Activated CD4-positive, alpha-beta memory T cell treated with anti-CD3 and anti-CD28 coated beads, Interleukin-2, amount 10 ng/mL, durations not matched to agents 7 days and 5 days (primary cell): ENCODE data around the gene LRRC52. TPM values are rescaled to one million over a fixed set of nuclear protein-coding genes. Genes with fewer than 3 reads are reported as not detected.

Source experiments
- CTCF ChIA-PET: fragments of 350-600 bp; sonication (Branson Sonifier 250); formaldehyde crosslinking; loops from one replicate; lab custom pipeline; 2021; ENCODE audit warnings: antibody characterized with exemption, inconsistent platforms; lab: Charles Lee
- POLR2A ChIA-PET: fragments of 350-600 bp; sonication (Branson Sonifier 250); formaldehyde crosslinking; loops from one replicate; lab custom pipeline; 2021; ENCODE audit warnings: antibody characterized with exemption; lab: Charles Lee
- DNase-seq: peaks from one replicate; pipeline ENCODE4 v3.0.0-alpha.2; 2020
- H3K27ac Mint-ChIP-seq: one replicate; pipeline ENCODE4 v1.8.0; 2021; ENCODE audit warnings: mild to moderate bottlenecking, mixed read lengths
- H3K27me3 Mint-ChIP-seq: one replicate; pipeline ENCODE4 v1.8.0; 2021; ENCODE audit warnings: mixed read lengths
- H3K36me3 Mint-ChIP-seq: one replicate; pipeline ENCODE4 v1.8.0; 2021; ENCODE audit warnings: low read depth, mixed read lengths
- H3K4me1 Mint-ChIP-seq: one replicate; pipeline ENCODE4 v1.8.0; 2021; ENCODE audit warnings: mixed read lengths
- H3K4me3 Mint-ChIP-seq: one replicate; pipeline ENCODE4 v1.8.0; 2021; ENCODE audit warnings: mild to moderate bottlenecking, mixed read lengths
- H3K9me3 Mint-ChIP-seq: one replicate; pipeline ENCODE4 v1.8.0; 2021; ENCODE audit warnings: mixed read lengths
- total RNA-seq, 2 experiments: library from RNA; stranded (reverse); gene quantifications; one replicate each; pipeline ENCODE4 v1.2.3, GENCODE V29; 2021

LRRC52 gene
- total RNA-seq, 2 experiments from 2014 or later, result not detected

- no peaks in the 10 kb centered on the region for H3K4me1 Mint-ChIP-seq
- POLR2A ChIA-PET, result no interaction called here
Observed at GRCh38 chr1:165545974-165546373, 2.2 kb downstream of the LRRC52 start.

DNA sequence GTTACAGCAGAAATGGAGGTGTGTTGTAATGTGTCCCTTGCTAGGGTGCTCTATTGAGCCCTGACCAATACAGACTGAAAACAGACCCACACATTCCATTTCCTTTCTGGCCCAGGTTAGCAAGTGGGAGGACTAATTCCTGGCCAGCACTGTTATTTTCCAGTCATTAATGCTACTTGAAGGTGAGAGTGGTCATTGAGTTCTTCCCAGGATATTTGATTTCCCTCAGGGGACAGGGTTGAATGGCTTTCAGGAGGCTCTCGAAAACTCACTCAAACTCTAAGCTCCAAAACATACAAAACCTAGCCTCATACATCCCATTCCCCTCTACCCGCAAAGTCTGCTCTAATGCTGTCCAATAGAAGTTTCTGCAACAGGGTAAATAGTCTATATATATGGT lies 6.2 kb downstream of the LRRC52 start:
- no peaks in the 10 kb centered on the region for H3K36me3 Mint-ChIP-seq
- H3K4me3 Mint-ChIP-seq, result no peak overlapping the region
- DNase-seq, result no peak
- H3K9me3 Mint-ChIP-seq, result no peaks in the 10 kb centered on the region
- H3K27me3 Mint-ChIP-seq, result peaks cover 44% of the 10 kb centered on the region
- POLR2A ChIA-PET, result no interaction called here
- no peaks in the 10 kb centered on the region for H3K4me1 Mint-ChIP-seq
- H3K27ac Mint-ChIP-seq, result no peak overlapping the region
- CTCF ChIA-PET, result interaction anchor here (0.6 kb wide), 1 partner anchor 47 kb away, joined by 3 read pairs; no protein-coding TSS in a partner anchor

More at GRCh38 chr1:165545974-165546373, 2.2 kb downstream of the LRRC52 start:
- Mint-ChIP-seq H3K36me3 (no peaks in the 10 kb centered on the region), H3K4me3 (no peak overlapping the region), H3K27me3 (peaks cover 37% of the 10 kb centered on the region), H3K27ac (no peak overlapping the region), H3K9me3 (no peaks in the 10 kb centered on the region)
- CTCF ChIA-PET, result no interaction called here
- DNase-seq, result no peak

DNA sequence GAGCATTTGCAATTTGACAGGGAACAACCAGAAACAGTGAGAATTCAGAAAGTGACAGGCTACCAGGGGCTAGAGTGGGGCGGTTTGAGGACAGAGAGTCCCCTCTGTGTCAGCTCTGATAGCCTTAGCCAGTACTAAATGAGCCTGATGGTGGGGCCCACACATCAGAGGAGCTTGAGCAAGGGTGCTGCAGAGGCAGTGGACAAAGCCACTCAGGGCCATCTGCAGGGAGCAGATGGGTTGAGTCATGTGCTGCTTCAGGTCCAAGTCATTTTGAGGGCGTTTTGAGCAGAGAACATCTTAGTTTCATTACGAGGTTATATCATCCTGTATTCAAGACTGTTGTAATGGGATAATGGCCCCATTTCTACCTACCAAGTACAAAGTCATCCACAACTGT lies 7.7 kb downstream of the LRRC52 start:
- ChIA-PET CTCF (no interaction called here), POLR2A (no interaction called here)
- peaks cover 44% of the 10 kb centered on the region for H3K27me3 Mint-ChIP-seq
- no peak overlapping the region for H3K27ac Mint-ChIP-seq
- H3K36me3 Mint-ChIP-seq, result no peaks in the 10 kb centered on the region
- H3K4me3 Mint-ChIP-seq, result no peak overlapping the region
- no peak for DNase-seq
- no peaks in the 10 kb centered on the region for H3K4me1 Mint-ChIP-seq
- H3K9me3 Mint-ChIP-seq, result no peaks in the 10 kb centered on the region

GRCh38 chr1:165560883-165561656 lies 17.3 kb downstream of the LRRC52 start:
- Mint-ChIP-seq H3K4me3 (no peak overlapping the region), H3K27ac (no peak overlapping the region), H3K27me3 (peaks cover 39% of the 10 kb centered on the region), H3K9me3 (no peaks in the 10 kb centered on the region), H3K4me1 (no peaks in the 10 kb centered on the region), H3K36me3 (no peaks in the 10 kb centered on the region)
- CTCF ChIA-PET, result interaction anchor here (1.0 kb wide), 1 partner anchor 31 kb away, joined by 3 read pairs; no protein-coding TSS in a partner anchor
- POLR2A ChIA-PET, result no interaction called here
- no peak for DNase-seq

- CTCF ChIA-PET, result no interaction called here
- Mint-ChIP-seq H3K4me1 (no peaks in the 10 kb centered on the region), H3K9me3 (no peaks in the 10 kb centered on the region), H3K27ac (no peak overlapping the region), H3K27me3 (peaks cover 41% of the 10 kb centered on the region), H3K4me3 (no peak overlapping the region), H3K36me3 (no peaks in the 10 kb centered on the region)
- DNase-seq, result no peak
- POLR2A ChIA-PET, result no interaction called here
Observed at GRCh38 chr1:165562571-165562970, 18.8 kb downstream of the LRRC52 start.

DNA sequence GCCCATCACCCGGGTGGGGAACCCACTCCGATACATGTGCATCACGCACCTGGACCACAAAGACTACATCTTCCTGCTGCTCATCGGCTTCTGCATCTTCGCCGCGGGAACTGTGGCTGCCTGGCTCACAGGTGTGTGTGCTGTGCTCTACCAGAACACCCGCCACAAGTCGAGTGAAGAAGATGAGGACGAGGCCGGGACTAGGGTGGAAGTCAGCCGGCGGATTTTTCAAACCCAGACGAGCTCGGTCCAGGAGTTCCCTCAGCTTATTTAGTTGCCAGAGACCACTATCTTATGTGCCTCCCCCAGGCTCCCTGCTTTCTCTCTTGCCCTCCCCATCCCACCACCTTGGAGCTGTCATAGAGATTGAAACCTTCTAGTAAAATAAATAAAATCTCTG lies 19.8 kb downstream of the LRRC52 start:
- H3K27me3 Mint-ChIP-seq, result peaks cover 41% of the 10 kb centered on the region
- H3K36me3 Mint-ChIP-seq, result no peaks in the 10 kb centered on the region
- H3K4me1 Mint-ChIP-seq, result no peaks in the 10 kb centered on the region
- H3K9me3 Mint-ChIP-seq, result no peaks in the 10 kb centered on the region
- POLR2A ChIA-PET, result no interaction called here
- DNase-seq, result no peak
- CTCF ChIA-PET, result no interaction called here
- H3K27ac Mint-ChIP-seq, result no peak overlapping the region
- no peak overlapping the region for H3K4me3 Mint-ChIP-seq

DNA sequence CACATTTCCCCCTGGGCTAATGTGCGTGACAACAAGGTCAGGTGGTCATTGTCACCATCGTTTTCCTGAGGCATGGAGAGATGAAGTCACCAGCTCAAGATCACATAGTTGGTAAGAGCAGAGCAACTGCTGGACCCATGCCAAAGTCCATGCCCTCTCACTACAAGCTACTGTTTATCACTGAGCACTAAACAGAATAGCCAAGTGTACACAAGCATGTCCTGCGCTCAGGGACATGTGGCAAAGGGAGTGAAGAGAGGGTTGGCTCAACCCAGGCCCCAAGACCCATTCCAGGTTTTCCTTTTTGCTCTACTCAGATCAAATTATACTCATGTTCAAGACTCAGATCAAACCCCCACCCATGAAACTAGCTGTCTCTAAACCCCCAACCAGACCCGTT lies 20.8 kb downstream of the LRRC52 start:
- no peak overlapping the region for H3K4me3 Mint-ChIP-seq
- no peaks in the 10 kb centered on the region for H3K4me1 Mint-ChIP-seq
- no peaks in the 10 kb centered on the region for H3K9me3 Mint-ChIP-seq
- H3K36me3 Mint-ChIP-seq, result no peaks in the 10 kb centered on the region
- CTCF ChIA-PET, result no interaction called here
- POLR2A ChIA-PET, result no interaction called here
- peaks cover 43% of the 10 kb centered on the region for H3K27me3 Mint-ChIP-seq
- H3K27ac Mint-ChIP-seq, result no peak overlapping the region
- no peak for DNase-seq

DNA sequence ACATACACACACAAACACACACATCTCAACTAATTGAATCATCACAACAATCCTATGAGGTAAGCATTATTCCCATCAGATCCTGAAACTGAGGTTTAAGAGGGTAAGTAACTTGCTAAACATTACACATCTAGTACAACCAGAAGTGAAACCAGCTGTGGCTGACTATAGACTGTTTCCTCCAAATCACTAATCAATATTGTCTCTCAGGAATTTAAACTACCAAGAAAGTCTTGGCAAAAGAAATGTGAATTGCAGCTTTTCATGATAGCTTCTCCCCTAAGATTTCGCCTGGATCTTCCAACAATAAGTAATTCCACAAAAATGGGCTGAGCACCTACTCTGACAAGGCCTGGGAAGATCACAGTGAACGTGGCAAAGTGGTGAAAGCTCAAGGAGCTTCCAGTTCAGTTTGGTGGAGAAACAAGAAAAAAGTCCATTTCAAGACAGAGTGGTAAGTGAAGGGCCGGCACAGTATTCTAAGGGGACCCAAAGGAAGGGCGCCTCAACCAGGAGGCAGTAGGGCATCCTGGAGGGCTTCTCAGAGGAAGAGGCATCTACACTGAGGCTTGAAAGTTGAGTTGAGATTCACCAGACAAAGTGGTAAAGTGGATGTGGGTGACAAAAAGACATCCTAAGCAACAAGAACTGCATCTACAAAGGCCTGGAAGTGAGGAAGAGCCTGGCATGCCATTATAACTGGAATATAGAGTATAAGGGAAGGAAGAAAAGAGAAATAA lies 22.1 kb downstream of the LRRC52 start:
- CTCF ChIA-PET, result no interaction called here
- Mint-ChIP-seq H3K36me3 (no peaks in the 10 kb centered on the region), H3K4me3 (no peak overlapping the region), H3K27me3 (peaks cover 44% of the 10 kb centered on the region), H3K4me1 (no peaks in the 10 kb centered on the region), H3K9me3 (no peaks in the 10 kb centered on the region), H3K27ac (no peak overlapping the region)
- POLR2A ChIA-PET, result no interaction called here
- no peak for DNase-seq

DNA sequence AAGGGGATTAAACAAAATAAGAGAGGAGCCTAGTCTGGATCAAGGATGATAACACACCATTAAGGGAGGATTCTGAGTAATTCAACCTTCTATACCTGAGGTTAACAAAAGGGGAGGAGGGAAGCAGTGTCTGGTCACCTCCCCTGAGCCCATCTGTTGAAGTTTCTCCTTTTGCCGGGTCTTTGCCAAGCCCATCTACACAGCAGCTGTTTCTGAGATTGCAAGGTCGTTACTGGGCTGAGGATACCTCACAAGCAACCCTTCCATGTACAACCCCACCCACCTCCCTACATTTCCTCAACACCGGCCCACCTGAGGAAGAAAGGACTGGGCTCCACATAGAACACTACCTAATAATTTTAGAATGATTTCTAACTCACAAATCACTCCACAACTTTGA lies 26.3 kb downstream of the LRRC52 start:
- ChIA-PET POLR2A (no interaction called here), CTCF (no interaction called here)
- Mint-ChIP-seq H3K4me3 (no peak overlapping the region), H3K9me3 (no peaks in the 10 kb centered on the region), H3K36me3 (no peaks in the 10 kb centered on the region), H3K27ac (no peak overlapping the region), H3K4me1 (no peaks in the 10 kb centered on the region), H3K27me3 (peaks cover 42% of the 10 kb centered on the region)
- no peak for DNase-seq

- ChIA-PET CTCF (no interaction called here), POLR2A (no interaction called here)
- Mint-ChIP-seq H3K4me1 (no peaks in the 10 kb centered on the region), H3K27me3 (peaks cover 52% of the 10 kb centered on the region), H3K27ac (no peak overlapping the region), H3K9me3 (no peaks in the 10 kb centered on the region), H3K4me3 (no peak overlapping the region), H3K36me3 (no peaks in the 10 kb centered on the region)
- no peak for DNase-seq
Observed at GRCh38 chr1:165573787-165574186, 30.0 kb downstream of the LRRC52 start.

GRCh38 chr1:165574295-165574694 lies 30.5 kb downstream of the LRRC52 start:
- no peaks in the 10 kb centered on the region for H3K4me1 Mint-ChIP-seq
- no peaks in the 10 kb centered on the region for H3K9me3 Mint-ChIP-seq
- no peak overlapping the region for H3K27ac Mint-ChIP-seq
- CTCF ChIA-PET, result interaction anchor here (1.4 to 1.7 kb wide), 2 partner anchors 19 to 207 kb away, joined by 3 to 5 read pairs; no protein-coding TSS in a partner anchor
- H3K27me3 Mint-ChIP-seq, result peaks cover 52% of the 10 kb centered on the region
- DNase-seq, result no peak
- H3K4me3 Mint-ChIP-seq, result no peak overlapping the region
- H3K36me3 Mint-ChIP-seq, result no peaks in the 10 kb centered on the region
- POLR2A ChIA-PET, result interaction anchor here (0.6 kb wide), 1 partner anchor 170 kb away, joined by 3 read pairs; no protein-coding TSS in a partner anchor

- no peaks in the 10 kb centered on the region for H3K4me1 Mint-ChIP-seq
- H3K27ac Mint-ChIP-seq, result no peak overlapping the region
- ChIA-PET CTCF (interaction anchor here (1.4 to 1.7 kb wide), 2 partner anchors 17 to 209 kb away, joined by 3 to 5 read pairs; no protein-coding TSS in a partner anchor), POLR2A (no interaction called here)
- no peaks in the 10 kb centered on the region for H3K36me3 Mint-ChIP-seq
- no peak for DNase-seq
- no peak overlapping the region for H3K4me3 Mint-ChIP-seq
- H3K9me3 Mint-ChIP-seq, result no peaks in the 10 kb centered on the region
- H3K27me3 Mint-ChIP-seq, result peaks cover 44% of the 10 kb centered on the region
Observed at GRCh38 chr1:165575468-165576099, 31.8 kb downstream of the LRRC52 start.

GRCh38 chr1:165576536-165576935 lies 32.7 kb downstream of the LRRC52 start:
- no peaks in the 10 kb centered on the region for H3K9me3 Mint-ChIP-seq
- peaks cover 38% of the 10 kb centered on the region for H3K27me3 Mint-ChIP-seq
- H3K4me3 Mint-ChIP-seq, result no peak overlapping the region
- H3K4me1 Mint-ChIP-seq, result no peaks in the 10 kb centered on the region
- no peak overlapping the region for H3K27ac Mint-ChIP-seq
- no peaks in the 10 kb centered on the region for H3K36me3 Mint-ChIP-seq
- ChIA-PET POLR2A (no interaction called here), CTCF (no interaction called here)
- DNase-seq, result no peak
